Epithelial cell of proximal tubule (primary cell): ENCODE results near the gene LRBA. TPM values are rescaled to one million over a fixed set of nuclear protein-coding genes. Genes with fewer than 3 reads are reported as not detected.

Source experiments
- DNase-seq: peaks from one replicate; pipeline ENCODE4 v3.0.0-alpha.2; 2011; ENCODE audit warnings: low read depth
- H3K4me3 ChIP-seq: 2 replicates; pipeline ENCODE4 v1.5.1; 2011; ENCODE audit warnings: low read depth, mild to moderate bottlenecking, low read length
- CTCF ChIP-seq: conservative IDR thresholded peaks from 2 replicates; pipeline ENCODE4 v1.5.1; 2012; ENCODE audit warnings: low read depth, mild to moderate bottlenecking, low read length
- total RNA-seq: library from RNA; depleted of rRNA; stranded (reverse); fragments of >200 nt; gene quantifications from 2 replicates; pipeline ENCODE4 v1.2.3, GENCODE V29; 2015

Gene LRBA
- total RNA-seq, 1 donor from 2014 or later = 58.9 TPM

GRCh38 chr4:150215601-150216000 is 799.5 kb downstream of the LRBA start:
- DNase-seq = no peak
- no peak for TF ChIP-seq CTCF
- H3K4me3 ChIP-seq = no peak overlapping the region

Other genes starting within 250 kb of the LRBA start
- gene RPS3A, start 84.3 kb upstream of the LRBA start, total RNA-seq = 3,250 and 3,667 TPM in 2 replicates